Fibroblast of the aortic adventitia (primary cell): Measurements from ENCODE around the gene EPC2. TPM values are rescaled to one million over a fixed set of nuclear protein-coding genes. Genes with fewer than 3 reads are reported as not detected.

Source experiments
- DNase-seq: peaks from one replicate; pipeline ENCODE4 v3.0.0-alpha.2; 2010; ENCODE audit warnings: low read depth
- H3K4me3 ChIP-seq: 2 replicates; pipeline ENCODE4 v1.5.1; 2011; ENCODE audit warnings: low read depth, mild to moderate bottlenecking, control low read depth, low read length, moderate library complexity
- total RNA-seq: library from RNA; depleted of rRNA; stranded (reverse); fragments of >200 nt; gene quantifications from 2 replicates; pipeline ENCODE4 v1.2.3, GENCODE V29; 2012; ENCODE audit warnings: low replicate concordance
- TF ChIP-seq, protein P1 (sequence below): IDR thresholded peaks from 2 replicates; pipeline ENCODE4 v1.5.1; 2011; ENCODE audit warnings: mild to moderate bottlenecking, low read length, control low read depth, inconsistent platforms; ENCODE audit not compliant: insufficient read depth

The EPC2 gene
- total RNA-seq, 1 donor: 31.7 TPM

- peak; percentile 12 for DNase-seq
- H3K4me3 ChIP-seq: no peak overlapping the region
- TF ChIP-seq, protein P1, sequence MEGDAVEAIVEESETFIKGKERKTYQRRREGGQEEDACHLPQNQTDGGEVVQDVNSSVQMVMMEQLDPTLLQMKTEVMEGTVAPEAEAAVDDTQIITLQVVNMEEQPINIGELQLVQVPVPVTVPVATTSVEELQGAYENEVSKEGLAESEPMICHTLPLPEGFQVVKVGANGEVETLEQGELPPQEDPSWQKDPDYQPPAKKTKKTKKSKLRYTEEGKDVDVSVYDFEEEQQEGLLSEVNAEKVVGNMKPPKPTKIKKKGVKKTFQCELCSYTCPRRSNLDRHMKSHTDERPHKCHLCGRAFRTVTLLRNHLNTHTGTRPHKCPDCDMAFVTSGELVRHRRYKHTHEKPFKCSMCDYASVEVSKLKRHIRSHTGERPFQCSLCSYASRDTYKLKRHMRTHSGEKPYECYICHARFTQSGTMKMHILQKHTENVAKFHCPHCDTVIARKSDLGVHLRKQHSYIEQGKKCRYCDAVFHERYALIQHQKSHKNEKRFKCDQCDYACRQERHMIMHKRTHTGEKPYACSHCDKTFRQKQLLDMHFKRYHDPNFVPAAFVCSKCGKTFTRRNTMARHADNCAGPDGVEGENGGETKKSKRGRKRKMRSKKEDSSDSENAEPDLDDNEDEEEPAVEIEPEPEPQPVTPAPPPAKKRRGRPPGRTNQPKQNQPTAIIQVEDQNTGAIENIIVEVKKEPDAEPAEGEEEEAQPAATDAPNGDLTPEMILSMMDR: no peak
These were observed 57.9 kb downstream of the EPC2 start for GRCh38 chr2:148702475-148702874.

DNA sequence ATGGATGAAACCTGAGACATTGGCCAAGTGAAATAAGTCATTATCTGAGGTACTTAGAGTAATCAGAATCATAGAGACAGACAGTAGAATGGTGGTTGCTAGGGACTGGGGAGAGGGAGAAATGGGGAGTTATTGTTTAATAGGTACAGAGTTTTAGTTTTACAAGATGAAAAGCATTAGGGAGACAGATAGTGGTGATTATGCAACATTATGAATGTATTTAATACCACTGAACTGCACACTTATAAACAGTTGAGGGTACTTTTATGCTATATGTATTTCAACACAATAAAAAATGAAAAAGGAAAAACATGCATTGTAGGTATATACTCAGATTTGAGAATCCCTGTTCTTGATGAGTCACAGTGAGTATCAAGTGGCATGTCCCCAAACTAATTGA, 59.7 kb downstream of the EPC2 start:
- TF ChIP-seq, protein P1: no peak
- H3K4me3 ChIP-seq: no peak overlapping the region
- DNase-seq: no peak

DNA sequence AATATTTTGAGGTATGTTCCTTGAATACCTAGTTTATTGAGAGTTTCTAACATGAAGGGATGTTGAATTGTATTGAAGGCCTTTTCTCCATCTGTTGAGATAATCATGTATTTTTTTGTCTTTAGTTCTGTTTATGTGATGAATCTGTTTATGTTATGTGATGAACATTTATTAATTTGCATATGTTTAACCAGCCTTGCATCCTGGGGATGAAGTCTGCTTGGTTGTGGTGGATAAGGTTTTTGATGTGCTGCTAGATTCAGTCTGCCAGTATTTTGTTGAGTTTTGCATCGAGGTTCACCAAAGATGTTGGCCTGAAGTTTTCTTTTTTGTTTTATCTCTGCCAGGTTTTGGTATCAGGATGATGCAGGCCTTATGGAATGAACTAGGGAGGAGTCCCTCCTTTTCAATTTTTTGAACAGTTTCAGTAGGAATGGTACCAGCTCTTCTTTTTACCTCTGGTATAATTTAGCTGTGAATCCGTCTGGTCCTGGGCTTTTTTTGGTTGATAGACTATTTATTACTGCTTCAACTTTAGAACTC, 71.9 kb downstream of the EPC2 start:
- peak; percentile 46 for DNase-seq
- TF ChIP-seq, protein P1: no peak
- H3K4me3 ChIP-seq: no peak overlapping the region

DNA sequence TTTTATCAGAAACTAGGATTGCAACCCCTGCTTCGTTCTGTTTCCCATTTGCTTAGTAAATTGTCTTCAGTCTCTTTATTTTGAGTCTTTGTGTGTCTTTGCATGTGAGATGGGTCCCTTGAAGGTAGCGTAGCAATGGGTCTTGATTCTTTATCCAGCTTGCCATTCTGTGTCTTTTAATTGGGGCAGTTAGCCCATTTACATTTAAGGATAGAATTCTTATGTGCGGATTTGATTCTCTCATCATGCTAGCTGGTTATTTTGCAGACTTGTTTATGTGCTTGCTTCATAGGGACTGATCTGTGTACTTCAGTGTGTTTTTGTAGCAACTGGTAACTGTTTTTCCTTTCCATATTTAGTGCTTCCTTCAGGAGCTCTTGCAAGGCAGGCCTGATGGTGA, 73.5 kb downstream of the EPC2 start:
- DNase-seq: no peak
- no peak overlapping the region for H3K4me3 ChIP-seq
- TF ChIP-seq, protein P1: no peak

DNA sequence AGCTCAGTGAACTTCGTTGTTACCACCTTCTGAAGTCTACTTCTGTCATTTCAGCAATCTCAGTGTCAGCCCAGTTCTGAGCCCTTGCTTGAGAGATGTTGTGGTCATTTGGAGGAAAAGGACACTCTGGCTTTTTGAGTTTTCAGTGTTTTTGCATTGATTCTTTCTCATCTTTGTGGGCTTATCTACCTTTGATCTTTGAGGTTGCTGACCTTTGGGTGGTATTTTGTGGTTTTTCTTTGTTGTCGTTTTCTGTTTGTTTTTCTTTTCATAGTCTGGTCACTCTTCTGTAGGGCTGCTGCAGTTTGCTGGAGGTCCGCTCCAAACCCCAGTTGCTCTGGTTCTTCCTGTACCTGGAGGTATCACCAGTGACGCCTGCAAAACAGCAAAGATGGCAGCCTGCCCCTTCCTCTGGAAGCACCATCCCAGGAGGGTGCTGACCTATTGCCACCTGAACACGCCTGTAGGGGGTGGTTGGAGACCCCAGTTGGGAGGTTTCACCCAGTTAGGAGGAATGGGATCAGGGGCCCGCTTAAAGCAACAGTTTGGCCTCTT, 74.7 kb downstream of the EPC2 start:
- DNase-seq: no peak
- TF ChIP-seq, protein P1: no peak

DNA sequence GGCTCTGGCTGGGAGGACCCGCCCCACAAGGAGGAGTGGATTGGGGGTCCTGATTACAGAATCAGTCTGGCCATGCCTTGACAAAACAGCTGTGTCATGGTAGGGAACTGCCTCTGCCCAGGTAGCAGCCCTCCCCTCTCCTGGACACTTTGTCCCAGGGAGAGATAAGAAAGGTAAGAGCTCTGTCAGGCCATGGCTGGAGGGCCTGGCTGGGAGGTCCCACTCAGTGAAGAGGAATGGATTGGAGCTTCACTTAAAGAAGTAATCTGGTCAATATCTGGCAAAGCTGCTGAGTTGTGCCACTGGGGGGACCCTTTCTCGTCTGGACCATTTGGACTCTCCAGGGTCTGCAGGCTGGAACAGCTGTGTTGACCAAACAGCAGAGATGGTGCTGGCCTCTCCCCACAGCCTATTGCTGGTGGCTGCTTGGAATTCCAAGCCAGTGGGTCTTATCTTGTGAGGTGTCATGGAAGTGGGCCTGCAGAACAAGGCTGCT, 75.4 kb downstream of the EPC2 start:
- DNase-seq: no peak
- TF ChIP-seq, protein P1: no peak
- peak overlapping the region; percentile 52 for H3K4me3 ChIP-seq

More for the DNA sequence above, 74.7 kb downstream of the EPC2 start:
- H3K4me3 ChIP-seq: no peak overlapping the region

DNA sequence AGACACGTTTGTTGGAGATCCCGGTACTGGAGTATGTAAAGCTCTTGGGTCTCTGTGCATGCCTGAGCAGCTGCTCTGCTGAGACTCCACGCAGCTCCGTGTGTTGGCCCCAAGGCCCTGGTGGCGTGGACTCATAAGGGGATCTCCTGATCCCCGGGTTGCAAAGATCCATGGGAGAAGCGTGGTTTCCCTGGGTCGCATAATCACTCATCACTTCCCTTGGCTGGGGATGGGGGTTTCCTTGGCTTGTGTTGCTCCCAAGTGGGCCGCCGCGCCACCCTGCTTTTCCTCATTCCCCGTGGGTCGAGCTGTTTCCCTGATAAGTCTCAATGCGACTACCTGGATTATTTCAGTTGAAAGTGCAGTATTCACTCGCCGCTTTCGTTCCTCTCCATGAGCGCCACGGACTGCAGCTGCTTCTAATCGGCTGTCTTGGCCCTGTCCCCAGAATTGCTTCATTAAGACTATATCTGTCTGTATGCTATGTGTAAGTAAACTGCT, 76.0 kb downstream of the EPC2 start:
- peak; percentile 71 for DNase-seq
- TF ChIP-seq, protein P1: no peak
- H3K4me3 ChIP-seq: peak overlapping the region; percentile 52
